Measurements from ENCODE around the gene DTNB.
A peak's percentile ranks its signal among the peaks of the same experiment; 100 is the strongest.
"Not testable (repeated sequence)": the region's sequence is repeated elsewhere in the genome, so short reads cannot be mapped to it uniquely, and the experiment has no call there.

DTNB gene

DNA sequence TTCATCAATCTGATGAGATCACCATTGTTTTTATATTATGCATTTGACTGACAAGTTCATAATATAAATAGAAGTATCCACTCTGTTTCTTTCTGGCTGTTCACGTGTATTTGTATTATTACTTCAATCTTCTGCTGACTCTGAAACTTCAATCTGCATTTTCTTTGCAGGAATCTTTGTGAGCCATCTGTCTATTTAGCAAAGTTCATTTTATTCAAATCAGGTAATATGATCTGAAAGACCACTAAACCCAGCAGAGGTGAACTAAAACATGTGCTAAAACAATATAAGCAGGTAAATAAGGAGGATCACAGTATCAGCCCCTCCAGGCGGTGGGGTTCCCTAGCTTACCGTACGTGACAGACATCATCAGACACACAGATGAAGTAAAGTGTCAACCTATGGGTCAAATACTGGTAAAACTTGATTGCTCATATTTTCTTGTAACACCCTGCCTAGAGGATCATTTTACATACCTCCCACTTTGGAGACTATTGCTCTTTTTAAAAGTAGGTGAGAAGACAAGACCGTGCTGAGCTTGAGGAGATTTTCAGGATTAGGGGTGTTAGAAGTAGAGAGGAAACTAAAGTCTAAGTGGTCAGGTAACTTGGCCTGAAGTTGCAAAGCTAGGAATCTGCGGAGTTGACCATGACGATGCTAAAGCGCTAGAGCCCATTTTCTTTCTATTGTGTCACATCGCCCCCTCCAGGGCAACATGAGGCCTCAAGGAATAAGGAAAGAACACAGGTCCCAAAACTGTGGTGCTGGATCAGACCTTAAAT, 9.0 kb downstream of the DTNB start:
- no peak for ATAC-seq
- no peaks in the 10 kb centered on the region for H3K9me3 Mint-ChIP-seq
- no peak overlapping the region for H3K4me3 Mint-ChIP-seq
- peak in 1 of 2 donors; percentile 48 for DNase-seq (ENCODE audit: low spot score in 2 of 2)
- H3K36me3 Mint-ChIP-seq, result no peaks in the 10 kb centered on the region
- H3K4me1 Mint-ChIP-seq, result peaks cover 14% of the 10 kb centered on the region
- H3K27ac Mint-ChIP-seq, result no peak overlapping the region

DNA sequence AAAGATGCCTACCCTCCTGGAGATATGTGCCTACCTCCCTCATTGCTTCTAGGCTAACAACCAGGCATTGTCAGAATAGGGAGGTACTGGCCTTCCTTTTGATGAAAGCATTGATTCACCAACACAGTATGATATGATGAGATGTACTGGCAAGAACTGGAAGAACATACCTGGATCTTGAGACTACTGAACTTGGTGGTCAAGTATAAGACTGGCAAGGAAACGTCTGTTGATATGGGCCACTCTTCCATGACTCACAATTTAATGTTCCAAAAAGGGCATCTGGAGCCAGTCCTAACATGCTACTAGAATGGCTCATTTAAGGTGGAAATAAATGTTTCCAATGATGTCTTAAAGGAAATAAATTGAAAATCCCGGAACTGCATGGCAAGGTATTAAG, 18.1 kb downstream of the DTNB start:
- Mint-ChIP-seq H3K36me3 (peaks cover 14% of the 10 kb centered on the region), H3K4me1 (peaks cover 17% of the 10 kb centered on the region), H3K9me3 (no peaks in the 10 kb centered on the region), H3K27ac (no peak overlapping the region), H3K4me3 (no peak overlapping the region)
- ATAC-seq, result no peak
- no peak for DNase-seq (ENCODE audit: low spot score in 2 of 2)

DNA sequence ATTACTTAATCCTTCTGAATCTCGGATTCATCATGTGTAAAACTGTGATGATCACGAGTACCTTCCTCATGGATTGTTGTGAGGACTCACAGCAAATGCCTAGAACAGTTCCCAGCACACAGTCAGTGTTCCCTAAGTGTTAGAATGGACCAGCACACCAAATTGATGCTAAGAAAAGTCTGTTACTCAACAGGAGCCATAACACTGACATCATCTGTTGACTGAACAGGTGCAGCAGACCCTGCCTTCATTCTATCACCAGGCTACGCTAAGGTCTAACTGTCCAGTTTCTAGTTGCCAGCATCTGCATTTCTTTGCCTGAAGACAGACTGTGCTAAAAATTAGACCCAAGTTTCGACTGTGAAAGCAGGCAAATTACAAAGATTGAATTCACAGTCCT, 18.6 kb downstream of the DTNB start:
- Mint-ChIP-seq H3K27ac (no peak overlapping the region), H3K36me3 (peaks cover 18% of the 10 kb centered on the region), H3K4me3 (no peak overlapping the region), H3K4me1 (peaks cover 15% of the 10 kb centered on the region), H3K9me3 (no peaks in the 10 kb centered on the region)
- ATAC-seq (no peak), DNase-seq (ENCODE audit: low spot score in 2 of 2) (no peak)

DNA sequence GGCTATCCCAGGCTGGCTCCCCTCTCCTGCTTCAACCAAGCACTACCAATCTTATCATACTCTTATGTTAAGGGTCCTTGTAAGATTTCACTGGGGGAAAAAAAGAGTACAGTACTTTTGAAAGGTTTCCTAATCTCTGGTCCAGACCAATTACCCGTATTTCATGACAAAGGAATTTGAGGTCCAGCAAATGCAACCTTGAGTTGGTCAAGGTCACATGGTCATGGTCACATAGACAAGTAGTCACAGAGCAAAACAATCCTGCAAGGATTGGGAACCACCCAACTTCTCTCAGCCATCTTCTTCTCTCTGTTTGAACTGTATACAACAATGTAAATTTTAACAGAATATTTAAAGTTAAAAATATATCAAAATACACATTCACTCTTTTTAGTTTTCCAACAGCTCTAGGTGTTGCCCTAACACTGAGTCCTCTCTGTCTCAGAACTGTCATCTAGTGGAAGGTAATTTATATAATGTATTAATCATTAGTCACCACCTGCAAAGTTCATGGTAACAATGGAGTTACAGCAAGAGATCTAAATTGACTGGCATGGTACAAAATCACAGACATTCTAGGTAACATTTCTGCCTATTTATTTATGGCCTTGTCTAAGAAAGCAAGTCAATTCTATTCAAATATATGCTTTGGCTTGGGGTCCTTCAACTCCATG, 21.5 kb downstream of the DTNB start:
- Mint-ChIP-seq H3K9me3 (no peaks in the 10 kb centered on the region), H3K4me3 (no peak overlapping the region), H3K27ac (no peak overlapping the region), H3K36me3 (peaks cover 24% of the 10 kb centered on the region), H3K4me1 (peaks cover 6% of the 10 kb centered on the region)
- no peak for ATAC-seq
- no peak for DNase-seq (ENCODE audit: low spot score in 2 of 2)

DNA sequence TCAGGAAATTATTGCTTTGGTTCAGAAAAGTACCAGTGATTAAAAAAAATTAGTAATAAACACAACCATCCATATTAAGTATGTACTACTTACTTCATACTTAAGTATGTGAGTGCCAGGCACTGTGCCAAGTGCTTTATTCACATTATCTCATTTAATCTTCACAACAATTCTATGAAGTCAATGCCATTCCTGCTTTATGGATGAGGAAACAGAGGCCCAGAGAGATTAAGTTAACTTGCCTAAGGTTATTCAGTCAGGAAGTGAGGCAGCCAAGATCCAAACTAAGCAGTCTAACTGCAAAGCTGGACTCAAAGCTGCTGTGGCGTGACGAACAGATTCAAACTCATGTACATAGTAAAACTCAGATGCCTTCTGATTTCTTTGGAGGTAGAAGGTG, 22.3 kb downstream of the DTNB start:
- Mint-ChIP-seq H3K9me3 (no peaks in the 10 kb centered on the region), H3K4me3 (no peak overlapping the region), H3K36me3 (peaks cover 24% of the 10 kb centered on the region), H3K4me1 (peaks cover 6% of the 10 kb centered on the region), H3K27ac (no peak overlapping the region)
- ATAC-seq, result no peak
- DNase-seq (ENCODE audit: low spot score in 2 of 2), result no peak

DNA sequence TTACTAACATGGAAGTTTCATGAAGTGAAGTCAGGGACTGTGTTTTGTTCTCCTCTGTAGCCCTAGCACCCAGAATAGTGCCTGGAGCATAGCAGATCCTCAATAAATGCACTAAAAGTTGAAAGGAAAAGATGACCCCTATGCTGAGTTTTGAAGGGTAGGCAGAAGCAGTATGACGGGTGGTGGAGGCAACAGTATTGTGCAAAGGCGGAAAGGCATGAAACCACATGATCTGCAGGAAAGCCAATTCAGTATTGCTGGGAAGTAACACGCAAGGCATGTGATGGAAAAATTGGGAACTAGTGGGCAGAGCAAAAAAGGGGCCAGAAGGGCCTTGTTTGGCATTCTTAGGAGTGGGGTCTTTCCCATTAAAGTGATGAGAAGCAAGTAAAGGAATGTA, 23.1 kb downstream of the DTNB start:
- H3K27ac Mint-ChIP-seq, result peak overlapping the region; percentile 13
- H3K9me3 Mint-ChIP-seq, result no peaks in the 10 kb centered on the region
- DNase-seq (ENCODE audit: low spot score in 2 of 2) (no peak), ATAC-seq (no peak)
- peaks cover 6% of the 10 kb centered on the region for H3K4me1 Mint-ChIP-seq
- no peak overlapping the region for H3K4me3 Mint-ChIP-seq
- peaks cover 24% of the 10 kb centered on the region for H3K36me3 Mint-ChIP-seq

DNA sequence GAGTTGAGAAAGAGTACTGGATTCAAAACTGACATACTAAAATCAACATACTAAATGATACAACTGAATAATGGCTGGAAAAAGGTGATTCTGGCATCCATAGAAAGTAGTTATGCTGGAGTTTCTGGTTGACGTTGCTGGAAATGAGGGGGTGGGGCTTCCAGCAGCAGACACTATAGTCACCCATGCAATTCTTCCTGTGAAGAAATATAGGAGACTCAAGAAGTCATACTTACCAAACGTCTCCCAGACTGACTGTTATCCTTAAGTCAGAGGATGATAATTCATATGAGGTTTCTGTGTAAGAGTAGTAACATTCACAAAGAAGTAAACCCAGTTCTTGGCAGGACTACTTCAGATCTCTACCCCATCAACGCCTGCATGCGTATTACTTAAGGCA, 23.6 kb downstream of the DTNB start:
- no peak overlapping the region for H3K4me3 Mint-ChIP-seq
- DNase-seq (ENCODE audit: low spot score in 2 of 2) (no peak), ATAC-seq (no peak)
- no peaks in the 10 kb centered on the region for H3K9me3 Mint-ChIP-seq
- peak overlapping the region; percentile 13 for H3K27ac Mint-ChIP-seq
- peaks cover 27% of the 10 kb centered on the region for H3K36me3 Mint-ChIP-seq
- H3K4me1 Mint-ChIP-seq, result peaks cover 6% of the 10 kb centered on the region

DNA sequence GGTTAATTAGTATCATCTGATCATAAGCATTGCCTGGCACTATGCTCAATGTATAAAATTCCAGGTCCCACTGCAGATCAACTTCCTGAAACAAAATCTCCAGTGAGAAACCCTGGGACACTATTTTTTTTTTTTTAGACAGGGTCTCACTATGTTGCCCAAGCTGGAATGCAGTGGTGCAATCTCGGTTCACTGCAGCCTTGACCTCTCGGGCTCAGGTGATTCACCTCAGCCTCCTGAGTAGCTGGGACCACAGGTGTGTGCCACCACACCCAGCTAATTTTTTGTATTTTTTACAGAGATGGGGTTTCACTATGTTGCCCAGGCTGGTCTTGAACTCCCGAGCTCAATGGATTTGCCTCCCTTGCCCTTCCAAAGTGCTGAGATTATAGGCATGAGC, 31.1 kb downstream of the DTNB start:
- DNase-seq (ENCODE audit: low spot score in 2 of 2) (no peak), ATAC-seq (no peak)
- Mint-ChIP-seq H3K4me3 (no peak overlapping the region), H3K4me1 (peaks cover 6% of the 10 kb centered on the region), H3K9me3 (no peaks in the 10 kb centered on the region), H3K36me3 (peaks cover 12% of the 10 kb centered on the region), H3K27ac (no peak overlapping the region)

DNA sequence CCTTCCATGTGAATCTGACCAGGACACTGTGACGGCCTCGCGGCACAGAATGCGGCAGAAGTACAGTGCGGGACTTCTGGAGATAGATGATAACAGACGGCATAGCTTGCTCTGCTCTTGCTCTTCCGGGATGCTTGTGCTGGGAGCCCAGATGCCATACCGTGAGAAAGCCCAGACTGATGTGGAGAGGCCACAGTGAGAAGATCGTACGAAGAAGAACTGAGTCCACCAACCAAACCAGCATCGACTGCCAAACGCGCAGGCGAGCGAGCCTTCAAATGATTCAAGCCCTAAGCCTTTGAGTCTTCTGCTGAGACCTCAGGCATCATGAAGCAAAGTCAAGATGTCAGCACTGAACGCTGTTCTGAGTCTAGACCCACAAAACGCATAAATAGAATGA, 33.7 kb downstream of the DTNB start:
- Mint-ChIP-seq H3K9me3 (no peaks in the 10 kb centered on the region), H3K27ac (no peak overlapping the region), H3K4me1 (peaks cover 6% of the 10 kb centered on the region), H3K36me3 (peaks cover 8% of the 10 kb centered on the region), H3K4me3 (no peak overlapping the region)
- DNase-seq (ENCODE audit: low spot score in 2 of 2) (no peak), ATAC-seq (no peak)

DNA sequence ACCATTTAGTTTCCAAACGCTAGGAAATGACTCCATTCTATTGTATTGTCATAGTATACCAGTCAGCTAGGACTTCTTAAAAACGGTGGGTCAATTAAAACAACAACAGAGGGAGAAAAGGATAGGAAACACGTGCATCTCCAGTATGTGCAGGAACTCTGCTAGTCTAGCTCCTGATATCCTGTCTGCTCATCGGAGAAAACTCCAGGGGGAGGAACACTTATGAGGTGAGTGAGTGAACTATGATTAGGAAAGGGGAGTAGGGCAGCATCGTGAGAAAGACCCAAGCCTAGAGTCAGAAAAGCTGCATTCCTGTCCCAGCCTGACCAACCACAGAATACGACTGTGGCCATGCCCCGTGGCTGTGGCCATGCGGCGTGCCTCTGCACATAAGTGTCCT, 34.2 kb downstream of the DTNB start:
- peaks cover 6% of the 10 kb centered on the region for H3K4me1 Mint-ChIP-seq
- DNase-seq (ENCODE audit: low spot score in 2 of 2), result no peak
- peaks cover 5% of the 10 kb centered on the region for H3K36me3 Mint-ChIP-seq
- H3K27ac Mint-ChIP-seq, result no peak overlapping the region
- H3K4me3 Mint-ChIP-seq, result no peak overlapping the region
- H3K9me3 Mint-ChIP-seq, result no peaks in the 10 kb centered on the region
- ATAC-seq, result no peak

DNA sequence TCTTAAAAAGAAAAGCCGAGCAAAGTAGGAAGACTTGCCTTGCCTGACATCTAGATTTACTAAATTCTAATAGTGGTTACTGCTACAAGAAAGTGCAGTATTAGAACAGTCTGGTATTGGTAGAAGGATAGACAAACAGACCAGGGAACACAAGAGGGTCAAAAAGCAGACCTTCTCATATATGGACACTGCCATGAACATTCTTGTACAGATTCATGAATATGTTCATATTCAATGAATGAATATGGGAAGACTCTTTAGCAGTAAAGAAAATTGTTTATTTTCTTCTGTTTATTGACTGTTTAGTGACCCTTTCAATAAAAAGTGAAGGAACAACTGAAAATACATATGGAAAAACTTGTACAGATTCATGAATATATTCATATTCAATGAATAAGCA, 37.6 kb downstream of the DTNB start:
- ATAC-seq, result no peak
- no peak overlapping the region for H3K4me3 Mint-ChIP-seq
- no peak overlapping the region for H3K27ac Mint-ChIP-seq
- peaks cover 5% of the 10 kb centered on the region for H3K36me3 Mint-ChIP-seq
- no peaks in the 10 kb centered on the region for H3K9me3 Mint-ChIP-seq
- DNase-seq (ENCODE audit: low spot score in 2 of 2), result no peak
- no peaks in the 10 kb centered on the region for H3K4me1 Mint-ChIP-seq

DNA sequence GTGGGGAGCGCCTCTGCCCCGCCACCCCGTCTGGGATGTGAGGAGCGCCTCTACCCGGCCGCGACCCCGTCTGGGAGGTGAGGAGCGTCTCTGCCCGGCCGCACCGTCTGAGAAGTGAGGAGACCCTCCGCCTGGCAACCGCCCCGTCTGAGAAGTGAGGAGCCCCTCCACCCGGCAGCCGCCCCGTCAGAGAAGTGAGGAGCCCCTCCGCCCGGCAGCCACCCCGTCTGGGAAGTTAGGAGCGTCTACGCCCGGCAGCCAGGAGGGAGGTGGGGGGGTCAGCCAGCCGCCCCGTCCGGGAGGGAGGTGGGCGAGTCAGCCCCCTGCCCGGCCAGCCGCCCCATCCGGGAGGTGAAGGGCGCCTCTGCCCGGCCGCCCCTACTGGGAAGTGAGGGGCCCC, 39.6 kb downstream of the DTNB start:
- not testable (repeated sequence) for ATAC-seq; H3K27ac Mint-ChIP-seq; DNase-seq (ENCODE audit: low spot score in 2 of 2); H3K9me3 Mint-ChIP-seq; H3K4me3 Mint-ChIP-seq; H3K36me3 Mint-ChIP-seq; H3K4me1 Mint-ChIP-seq

DNA sequence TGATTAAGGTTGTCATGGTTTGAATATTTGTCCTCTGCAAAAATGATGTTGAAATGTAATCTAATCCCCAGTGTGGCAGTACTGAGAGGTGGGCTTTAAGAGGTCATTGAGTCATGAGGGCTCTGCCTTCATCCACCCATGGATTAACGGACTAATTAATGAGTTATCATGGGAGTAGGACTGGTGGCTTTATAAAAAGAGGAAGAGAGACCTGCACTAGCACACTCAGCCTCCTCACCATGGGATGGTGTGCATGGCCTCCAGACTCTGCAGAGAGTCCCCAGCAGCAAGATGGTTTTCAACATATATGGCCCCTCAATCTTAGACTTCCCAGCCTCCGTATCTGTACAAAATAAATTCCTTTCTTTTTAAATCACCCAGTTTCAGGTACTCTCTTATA, 41.0 kb downstream of the DTNB start:
- DNase-seq (ENCODE audit: low spot score in 2 of 2), result no peak
- H3K4me3 Mint-ChIP-seq, result no peak overlapping the region
- H3K27ac Mint-ChIP-seq, result no peak overlapping the region
- no peaks in the 10 kb centered on the region for H3K9me3 Mint-ChIP-seq
- ATAC-seq, result no peak
- peaks cover 9% of the 10 kb centered on the region for H3K36me3 Mint-ChIP-seq
- no peaks in the 10 kb centered on the region for H3K4me1 Mint-ChIP-seq

DNA sequence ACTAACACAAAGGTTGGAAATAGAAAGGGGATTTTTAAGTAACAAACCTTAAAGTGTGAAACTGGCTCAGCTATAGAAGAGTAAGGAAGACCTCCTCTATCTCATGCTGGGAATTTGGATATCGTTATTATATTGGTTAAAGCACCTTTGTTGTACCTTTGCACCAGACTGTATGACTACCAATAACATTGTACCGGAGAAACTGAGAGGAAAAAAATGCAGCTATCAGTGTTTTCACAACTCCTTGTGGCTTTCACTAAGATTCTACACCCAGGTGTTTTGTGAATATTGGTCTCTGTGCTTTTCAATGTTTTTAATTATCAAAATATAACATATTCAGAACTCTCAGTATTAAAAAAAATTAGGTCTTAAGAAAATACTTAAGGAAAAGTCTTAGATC, 48.7 kb downstream of the DTNB start:
- DNase-seq (ENCODE audit: low spot score in 2 of 2) (no peak), ATAC-seq (no peak)
- Mint-ChIP-seq H3K27ac (peak overlapping the region; percentile 30), H3K9me3 (no peaks in the 10 kb centered on the region), H3K36me3 (peaks cover 32% of the 10 kb centered on the region), H3K4me1 (no peaks in the 10 kb centered on the region), H3K4me3 (no peak overlapping the region)

DNA sequence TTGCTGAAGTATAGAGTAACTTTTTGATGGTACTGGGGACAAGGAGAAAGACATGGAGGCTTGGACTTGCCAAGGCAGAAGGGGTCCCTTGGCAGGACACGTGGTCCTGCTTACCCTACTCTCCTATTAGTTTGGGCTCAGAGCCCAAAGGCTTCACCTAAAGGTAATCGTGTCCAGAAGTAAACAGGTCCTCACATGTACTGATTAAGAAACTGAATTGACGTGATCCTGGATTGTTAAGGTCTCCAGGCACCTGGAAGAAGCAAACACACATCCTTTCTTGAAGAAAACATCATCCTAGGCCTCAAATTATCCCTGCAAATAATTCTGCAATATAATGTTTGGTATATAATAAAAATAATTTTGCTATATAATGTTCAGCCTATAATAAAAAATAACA, 50.0 kb downstream of the DTNB start:
- H3K36me3 Mint-ChIP-seq, result peaks cover 32% of the 10 kb centered on the region
- no peaks in the 10 kb centered on the region for H3K9me3 Mint-ChIP-seq
- ATAC-seq (no peak), DNase-seq (ENCODE audit: low spot score in 2 of 2) (no peak)
- H3K4me1 Mint-ChIP-seq, result no peaks in the 10 kb centered on the region
- H3K4me3 Mint-ChIP-seq, result no peak overlapping the region
- no peak overlapping the region for H3K27ac Mint-ChIP-seq

DNA sequence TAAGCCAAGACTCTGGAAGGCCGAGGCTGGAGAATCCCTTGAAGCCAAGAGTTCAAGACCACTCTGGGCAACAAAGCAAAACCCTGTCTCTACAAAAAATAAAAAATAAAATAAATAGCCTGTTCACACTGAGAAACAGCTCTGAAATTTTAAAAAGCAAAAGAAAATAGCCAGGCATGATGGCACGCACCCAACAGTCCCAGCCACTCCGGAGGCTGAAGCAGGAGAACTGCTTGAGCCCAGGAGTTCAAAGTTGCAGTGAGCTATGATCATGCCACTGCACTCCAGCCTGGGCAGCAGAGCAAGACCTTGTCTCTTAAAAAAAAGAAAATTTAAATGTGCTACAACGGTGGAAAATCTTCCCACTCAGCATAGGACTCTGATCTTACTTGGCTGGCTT, 52.7 kb downstream of the DTNB start:
- Mint-ChIP-seq H3K36me3 (peaks cover 6% of the 10 kb centered on the region), H3K27ac (no peak overlapping the region), H3K4me1 (no peaks in the 10 kb centered on the region), H3K9me3 (no peaks in the 10 kb centered on the region), H3K4me3 (no peak overlapping the region)
- no peak for ATAC-seq
- no peak for DNase-seq (ENCODE audit: low spot score in 2 of 2)

All from stimulated activated effector memory CD8-positive, alpha-beta T cell treated with anti-CD3 and anti-CD28 coated beads, Interleukin-12 subunit alpha, Interleukin-12 subunit beta, amount 100 ng/mL, for 72 hours (primary cell).